NCI-H1105 treated with DMSO at 0.1 percent for 48 hours (cell line): ENCODE results near the gene BSG.
"Not testable (repeated sequence)": the region's sequence is repeated elsewhere in the genome, so short reads cannot be mapped to it uniquely, and the experiment has no call there.

Experiments used
- DNase-seq: peaks from one replicate; lab custom pipeline; 2025; lab: John Stamatoyannopoulos, UW

The BSG gene

GRCh38 chr19:604355-604754 lies 32.0 kb downstream of the BSG start:
- DNase-seq = no peak

GRCh38 chr19:605061-605971 lies 32.9 kb downstream of the BSG start:
- not testable (repeated sequence) for DNase-seq

GRCh38 chr19:607301-608154 lies 35.1 kb downstream of the BSG start:
- DNase-seq = no peak

GRCh38 chr19:608155-609003 lies 36.0 kb downstream of the BSG start:
- DNase-seq = no peak

GRCh38 chr19:609004-609346 lies 36.6 kb downstream of the BSG start:
- DNase-seq = no peak

- no peak for DNase-seq
Observed at GRCh38 chr19:610071-610800, 37.8 kb downstream of the BSG start.

- DNase-seq = no peak
Observed at GRCh38 chr19:610801-611480, 38.5 kb downstream of the BSG start.

GRCh38 chr19:611481-611868 lies 39.1 kb downstream of the BSG start:
- DNase-seq = no peak

- DNase-seq = no peak
Observed at GRCh38 chr19:612941-613340, 40.5 kb downstream of the BSG start.

GRCh38 chr19:613732-614567 lies 41.6 kb downstream of the BSG start:
- DNase-seq = no peak

GRCh38 chr19:615619-616018 lies 43.2 kb downstream of the BSG start:
- no peak for DNase-seq

- no peak for DNase-seq
Observed at GRCh38 chr19:616062-616700, 43.8 kb downstream of the BSG start.

GRCh38 chr19:616747-617526 lies 44.5 kb downstream of the BSG start:
- DNase-seq = no peak

GRCh38 chr19:617551-618246 lies 45.3 kb downstream of the BSG start:
- DNase-seq = no peak

- DNase-seq = no peak
Observed at GRCh38 chr19:618247-618619, 45.8 kb downstream of the BSG start.

GRCh38 chr19:618674-619285 lies 46.4 kb downstream of the BSG start:
- no peak for DNase-seq

GRCh38 chr19:619286-620002 lies 47.0 kb downstream of the BSG start:
- DNase-seq = no peak
